ENCODE measurements around the gene BCAS3.

DNA sequence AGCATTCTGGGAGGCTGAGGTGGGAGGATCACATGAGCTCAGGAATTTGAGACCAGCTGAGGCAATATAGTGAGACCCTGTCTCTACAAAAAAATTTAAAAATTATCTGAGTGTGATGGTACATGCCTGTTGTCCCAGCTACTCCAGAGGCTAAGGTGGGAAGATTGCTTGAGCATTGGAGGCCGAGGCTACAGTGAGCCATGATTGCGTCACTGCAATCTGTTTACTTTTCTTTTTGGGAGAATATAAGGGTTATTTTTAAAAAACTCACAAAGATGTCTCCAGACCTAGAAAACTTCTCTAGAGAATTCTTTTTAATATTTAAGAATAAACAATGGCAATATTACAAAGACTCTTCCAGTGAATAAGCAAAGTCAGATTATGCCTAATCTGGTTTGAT lies 226.9 kb downstream of the BCAS3 start:
- TF ChIP-seq, protein P1, sequence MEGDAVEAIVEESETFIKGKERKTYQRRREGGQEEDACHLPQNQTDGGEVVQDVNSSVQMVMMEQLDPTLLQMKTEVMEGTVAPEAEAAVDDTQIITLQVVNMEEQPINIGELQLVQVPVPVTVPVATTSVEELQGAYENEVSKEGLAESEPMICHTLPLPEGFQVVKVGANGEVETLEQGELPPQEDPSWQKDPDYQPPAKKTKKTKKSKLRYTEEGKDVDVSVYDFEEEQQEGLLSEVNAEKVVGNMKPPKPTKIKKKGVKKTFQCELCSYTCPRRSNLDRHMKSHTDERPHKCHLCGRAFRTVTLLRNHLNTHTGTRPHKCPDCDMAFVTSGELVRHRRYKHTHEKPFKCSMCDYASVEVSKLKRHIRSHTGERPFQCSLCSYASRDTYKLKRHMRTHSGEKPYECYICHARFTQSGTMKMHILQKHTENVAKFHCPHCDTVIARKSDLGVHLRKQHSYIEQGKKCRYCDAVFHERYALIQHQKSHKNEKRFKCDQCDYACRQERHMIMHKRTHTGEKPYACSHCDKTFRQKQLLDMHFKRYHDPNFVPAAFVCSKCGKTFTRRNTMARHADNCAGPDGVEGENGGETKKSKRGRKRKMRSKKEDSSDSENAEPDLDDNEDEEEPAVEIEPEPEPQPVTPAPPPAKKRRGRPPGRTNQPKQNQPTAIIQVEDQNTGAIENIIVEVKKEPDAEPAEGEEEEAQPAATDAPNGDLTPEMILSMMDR (IDR thresholded peaks at IDR 0.05) = no peak
- TF ChIP-seq POLR2AphosphoS5 (IDR thresholded peaks at IDR 0.05) (no peak), EP300 (IDR thresholded peaks at IDR 0.05; ENCODE audit: low read depth) (no peak), POLR2A (IDR thresholded peaks at IDR 0.05) (no peak)

Data from transverse colon (tissue), 4 donors.